Caco-2 (cell line): ENCODE results near the gene COL26A1. TPM values are rescaled to one million over a fixed set of nuclear protein-coding genes. Genes with fewer than 3 reads are reported as not detected.

Source experiments
- BruUV-seq: library from RNA; stranded (reverse); fragments of 400-500 nt; replicated peaks from 2 replicates; lab custom pipeline; 2021; lab: Mats Ljungman, UMichigan
- CTCF ChIA-PET: fragments of 300-600 bp; sonication (Branson Sonifier 250); formaldehyde crosslinking; loops from one replicate; lab custom pipeline; 2022; ENCODE audit warnings: antibody characterized with exemption; lab: Charles Lee
- POLR2A ChIA-PET: fragments of 300-600 bp; sonication (Branson Sonifier 250); formaldehyde crosslinking; loops from one replicate; lab custom pipeline; 2022; ENCODE audit warnings: antibody characterized with exemption; lab: Charles Lee
- DNase-seq, 2 experiments: peaks; one replicate each; pipeline versions ENCODE4 v3.0.0 to v3.0.0-alpha.2; 2020 to 2022
- H3K27me3 ChIP-seq: replicated peaks from 2 replicates; pipeline ENCODE4 v1.6.0; 2011; ENCODE audit warnings: low read length; ENCODE audit not compliant: control insufficient read depth, insufficient read depth
- H3K36me3 ChIP-seq: 2 replicates; pipeline ENCODE4 v1.5.1; 2011; ENCODE audit warnings: low read length; ENCODE audit not compliant: control insufficient read depth, insufficient read depth
- H3K4me1 ChIP-seq: fragments of 250-450 bp; sonication (Bioruptor Pico); 2 replicates; pipeline ENCODE4 v1.5.1; 2020; ENCODE audit warnings: mild to moderate bottlenecking
- H3K4me3 ChIP-seq: 2 replicates; pipeline ENCODE4 v1.5.1; 2011; ENCODE audit warnings: low read depth, mild to moderate bottlenecking, control low read depth, low read length
- H3K9me3 ChIP-seq: fragments of 250-450 bp; sonication (Bioruptor Pico); 2 replicates; pipeline ENCODE4 v1.5.1; 2020; ENCODE audit warnings: mild to moderate bottlenecking, moderate library complexity
- H3K27ac Mint-ChIP-seq: one replicate; pipeline ENCODE4 v1.8.0; 2022; ENCODE audit warnings: mixed read lengths; ENCODE audit not compliant: unreplicated experiment
- H3K27me3 Mint-ChIP-seq: one replicate; pipeline ENCODE4 v1.8.0; 2022; ENCODE audit warnings: mixed read lengths; ENCODE audit not compliant: insufficient read depth, unreplicated experiment
- H3K36me3 Mint-ChIP-seq: one replicate; pipeline ENCODE4 v1.8.0; 2022; ENCODE audit warnings: mild to moderate bottlenecking, mixed read lengths; ENCODE audit not compliant: insufficient read depth, unreplicated experiment
- H3K4me1 Mint-ChIP-seq: one replicate; pipeline ENCODE4 v1.8.0; 2022; ENCODE audit warnings: low read depth, mixed read lengths; ENCODE audit not compliant: unreplicated experiment
- H3K4me3 Mint-ChIP-seq: one replicate; pipeline ENCODE4 v1.8.0; 2022; ENCODE audit warnings: mild to moderate bottlenecking, moderate library complexity, mixed read lengths; ENCODE audit not compliant: unreplicated experiment
- H3K9me3 Mint-ChIP-seq: one replicate; pipeline ENCODE4 v1.8.0; 2022; ENCODE audit warnings: mixed read lengths; ENCODE audit not compliant: unreplicated experiment
- intact Hi-C: fragments of 100-400 bp; cut with micrococcal nuclease; formaldehyde crosslinking; loops from one replicate; pipeline ENCODE4 v1.10.0; 2022; ENCODE audit not compliant: unreplicated experiment
- total RNA-seq: library from RNA; stranded (reverse); gene quantifications from 2 replicates; pipeline ENCODE4 v1.2.3, GENCODE V29; 2022
- TF ChIP-seq, protein P1 (sequence below), 2 experiments: fragments of 200-600 bp in 1 of 2; IDR thresholded peaks; 1 replicate in 1 of 2; 2 replicates in 1 of 2; pipeline versions ENCODE4 v1.5.1 to v1.8.0; 2011 to 2022; ENCODE audit warnings: antibody characterized with exemption in 1 of 2, control low read depth in 1 of 2, inconsistent platforms in 1 of 2, low read depth in 1 of 2, low read length in 1 of 2, mild to moderate bottlenecking in 1 of 2, moderate library complexity in 1 of 2; ENCODE audit not compliant: insufficient read depth in 1 of 2, severe bottlenecking in 1 of 2, unreplicated experiment in 1 of 2

The COL26A1 gene
- total RNA-seq, 1 experiment from 2014 or later, result 23.3 TPM

DNA sequence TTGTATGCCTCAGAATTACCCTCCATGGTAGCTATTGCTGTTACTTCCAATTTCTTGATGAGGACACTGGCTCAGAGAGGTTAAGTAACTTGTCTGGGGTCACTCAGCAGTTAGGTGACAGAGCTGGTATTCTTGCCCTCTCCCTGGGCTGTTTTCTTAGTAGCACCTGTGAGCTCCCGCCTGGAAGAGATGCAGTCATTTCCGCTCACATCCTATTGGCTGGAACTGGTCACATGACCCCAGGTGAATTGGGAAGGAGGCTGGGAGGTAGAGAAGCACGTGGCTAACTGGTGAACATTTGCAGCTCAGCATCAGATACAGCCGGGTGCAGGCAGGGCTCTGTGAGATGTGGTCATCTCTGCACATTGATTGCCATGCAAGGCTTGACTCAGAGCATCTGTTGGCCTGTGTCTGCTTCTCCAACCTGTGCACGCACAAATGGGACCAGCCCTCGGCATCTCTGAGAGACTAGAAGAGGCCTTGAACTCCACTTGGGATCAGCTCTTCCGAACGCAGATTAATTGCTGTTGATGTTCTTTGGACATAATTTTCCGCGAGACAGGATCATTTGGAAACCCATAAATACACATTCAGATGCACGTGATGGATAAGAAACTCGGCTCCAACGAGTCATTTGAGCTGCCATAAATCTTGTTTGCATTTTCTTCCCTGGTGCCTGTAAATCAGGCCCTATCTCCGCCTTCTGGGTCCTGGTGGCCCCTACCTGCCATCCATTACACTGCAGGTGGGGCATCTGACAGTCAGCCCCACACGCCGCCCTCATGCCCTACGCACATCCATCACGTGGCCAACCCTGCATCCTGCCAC, 223.6 kb downstream of the COL26A1 start:
- no peaks in the 10 kb centered on the region for H3K36me3 ChIP-seq
- H3K4me3 Mint-ChIP-seq, result peak overlapping the region; percentile 44
- peaks cover 56% of the 10 kb centered on the region for H3K4me1 ChIP-seq
- TF ChIP-seq, protein P1, sequence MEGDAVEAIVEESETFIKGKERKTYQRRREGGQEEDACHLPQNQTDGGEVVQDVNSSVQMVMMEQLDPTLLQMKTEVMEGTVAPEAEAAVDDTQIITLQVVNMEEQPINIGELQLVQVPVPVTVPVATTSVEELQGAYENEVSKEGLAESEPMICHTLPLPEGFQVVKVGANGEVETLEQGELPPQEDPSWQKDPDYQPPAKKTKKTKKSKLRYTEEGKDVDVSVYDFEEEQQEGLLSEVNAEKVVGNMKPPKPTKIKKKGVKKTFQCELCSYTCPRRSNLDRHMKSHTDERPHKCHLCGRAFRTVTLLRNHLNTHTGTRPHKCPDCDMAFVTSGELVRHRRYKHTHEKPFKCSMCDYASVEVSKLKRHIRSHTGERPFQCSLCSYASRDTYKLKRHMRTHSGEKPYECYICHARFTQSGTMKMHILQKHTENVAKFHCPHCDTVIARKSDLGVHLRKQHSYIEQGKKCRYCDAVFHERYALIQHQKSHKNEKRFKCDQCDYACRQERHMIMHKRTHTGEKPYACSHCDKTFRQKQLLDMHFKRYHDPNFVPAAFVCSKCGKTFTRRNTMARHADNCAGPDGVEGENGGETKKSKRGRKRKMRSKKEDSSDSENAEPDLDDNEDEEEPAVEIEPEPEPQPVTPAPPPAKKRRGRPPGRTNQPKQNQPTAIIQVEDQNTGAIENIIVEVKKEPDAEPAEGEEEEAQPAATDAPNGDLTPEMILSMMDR (IDR thresholded peaks at IDR 0.05; ENCODE audit: insufficient read depth in 1 of 2, low read depth in 1 of 2, low read length in 1 of 2, severe bottlenecking in 1 of 2, unreplicated experiment in 1 of 2), result peak in 1 of 2 experiments; percentile 28
- H3K27ac Mint-ChIP-seq, result peak overlapping the region; percentile 74
- BruUV-seq, result no TSS peak
- H3K9me3 Mint-ChIP-seq, result peaks cover 15% of the 10 kb centered on the region
- H3K36me3 Mint-ChIP-seq, result peaks cover 28% of the 10 kb centered on the region
- H3K27me3 Mint-ChIP-seq, result no peaks in the 10 kb centered on the region
- POLR2A ChIA-PET, result no interaction called here
- CTCF ChIA-PET, result interaction anchor here (0.5 to 1.7 kb wide), 4 partner anchors 11 to 168 kb away, joined by 3 to 16 read pairs (median 4); no protein-coding TSS in a partner anchor
- peak; percentile 72 to 89 for DNase-seq
- intact Hi-C loops, result no loop called here
- H3K4me3 ChIP-seq, result no peak overlapping the region
- peaks cover 15% of the 10 kb centered on the region; the same call in 1 of the 2 replicates for H3K9me3 ChIP-seq
- H3K27me3 ChIP-seq, result no peaks in the 10 kb centered on the region
- peaks cover 48% of the 10 kb centered on the region for H3K4me1 Mint-ChIP-seq

GRCh38 chr7:101586906-101587677, 224.4 kb downstream of the COL26A1 start:
- BruUV-seq, result no TSS peak
- DNase-seq, result no peak
- CTCF ChIA-PET, result interaction anchor here (0.9 kb wide), 1 partner anchor 15 kb away, joined by 3 read pairs; no protein-coding TSS in a partner anchor
- H3K4me3 ChIP-seq, result no peak overlapping the region
- POLR2A ChIA-PET, result no interaction called here
- peaks cover 15% of the 10 kb centered on the region for H3K9me3 Mint-ChIP-seq
- no peaks in the 10 kb centered on the region for H3K36me3 ChIP-seq
- intact Hi-C loops, result no loop called here
- H3K36me3 Mint-ChIP-seq, result peaks cover 28% of the 10 kb centered on the region
- TF ChIP-seq, protein P1 (IDR thresholded peaks at IDR 0.05; ENCODE audit: insufficient read depth in 1 of 2, low read depth in 1 of 2, low read length in 1 of 2, severe bottlenecking in 1 of 2, unreplicated experiment in 1 of 2), result no peak
- H3K4me1 ChIP-seq, result peaks cover 52% of the 10 kb centered on the region
- H3K4me3 Mint-ChIP-seq, result peak overlapping the region; percentile 44
- H3K27me3 ChIP-seq, result no peaks in the 10 kb centered on the region
- peaks cover 40% of the 10 kb centered on the region for H3K4me1 Mint-ChIP-seq
- H3K9me3 ChIP-seq, result peaks cover 15% of the 10 kb centered on the region; the same call in 1 of the 2 replicates
- no peaks in the 10 kb centered on the region for H3K27me3 Mint-ChIP-seq
- H3K27ac Mint-ChIP-seq, result peak overlapping the region; percentile 74
